DND-41 (cell line): ENCODE data around the gene MLIP.

ENCODE experiments used
- CTCF ChIP-seq: IDR thresholded peaks from 2 replicates; pipeline ENCODE4 v1.5.1; 2012; ENCODE audit warnings: borderline replicate concordance, low read length, moderate library complexity, mild to moderate bottlenecking; ENCODE audit not compliant: poor library complexity, severe bottlenecking; ENCODE audit errors: extremely low read depth
- EZH2 ChIP-seq: IDR thresholded peaks from 3 replicates; pipeline ENCODE4 v1.6.1; 2012; ENCODE audit warnings: borderline replicate concordance, low read depth, mild to moderate bottlenecking, moderate library complexity, low read length, inconsistent platforms; ENCODE audit not compliant: severe bottlenecking

GRCh38 chr6:54216336-54216735, 105.1 kb downstream of the MLIP start:
- TF ChIP-seq CTCF, result no peak
- TF ChIP-seq EZH2, result no peak
